Activated CD8-positive, alpha-beta memory T cell treated with anti-CD3 and anti-CD28 coated beads, Interleukin-2, amount 50 U/mL, for 1 hour (primary cell): ENCODE results near the gene COL10A1.

ENCODE experiments used
- DNase-seq: peaks from one replicate; pipeline ENCODE4 v3.0.0-alpha.2; 2020; ENCODE audit errors: extremely low read depth

COL10A1 gene

DNA sequence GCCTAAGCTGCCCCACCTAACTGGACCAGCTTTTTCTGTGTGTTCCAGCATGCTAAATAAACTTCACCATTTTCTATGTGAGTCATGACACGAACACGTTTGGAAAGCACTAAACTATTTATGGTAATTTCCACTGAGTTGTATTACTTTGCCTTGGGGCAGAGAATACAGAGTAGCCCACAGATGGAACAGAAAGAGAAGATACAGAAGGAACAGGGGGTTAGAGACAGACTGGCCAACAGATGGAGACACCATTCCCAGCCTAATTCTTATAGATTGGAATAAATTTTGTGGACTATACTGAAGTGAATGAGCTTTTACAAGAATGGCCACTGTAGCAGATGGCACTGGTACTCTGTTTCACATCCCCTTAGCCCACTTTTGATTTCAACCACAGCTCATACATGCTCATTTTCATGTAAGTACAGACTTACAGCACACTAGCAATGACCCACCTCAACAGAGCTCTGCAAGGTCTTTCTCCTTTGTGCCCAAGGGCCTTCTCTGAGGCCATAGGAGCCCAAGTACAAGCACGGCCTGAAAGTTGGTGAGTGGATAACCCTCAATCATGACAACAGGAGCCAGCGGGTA is 38.4 kb downstream of the COL10A1 start:
- DNase-seq, result no peak

DNA sequence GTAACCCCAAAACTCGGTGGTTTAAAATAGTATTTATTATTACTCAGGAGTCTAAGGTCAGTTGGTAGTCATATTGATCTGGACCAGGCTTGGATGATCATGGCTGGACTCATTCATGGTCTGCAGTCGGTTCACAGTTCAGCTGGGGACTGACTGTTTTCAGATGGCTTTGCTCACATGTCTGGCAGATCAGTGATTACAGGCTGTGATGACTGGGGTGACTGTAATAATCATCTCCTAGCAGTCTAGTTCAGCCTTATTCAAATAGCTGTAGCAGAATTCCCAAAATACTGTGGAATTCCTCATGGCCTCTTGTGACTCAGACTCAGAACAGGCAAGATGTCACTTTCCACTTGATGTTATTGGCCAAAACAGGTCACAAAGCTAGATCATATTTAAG is 41.6 kb downstream of the COL10A1 start:
- DNase-seq, result no peak

DNA sequence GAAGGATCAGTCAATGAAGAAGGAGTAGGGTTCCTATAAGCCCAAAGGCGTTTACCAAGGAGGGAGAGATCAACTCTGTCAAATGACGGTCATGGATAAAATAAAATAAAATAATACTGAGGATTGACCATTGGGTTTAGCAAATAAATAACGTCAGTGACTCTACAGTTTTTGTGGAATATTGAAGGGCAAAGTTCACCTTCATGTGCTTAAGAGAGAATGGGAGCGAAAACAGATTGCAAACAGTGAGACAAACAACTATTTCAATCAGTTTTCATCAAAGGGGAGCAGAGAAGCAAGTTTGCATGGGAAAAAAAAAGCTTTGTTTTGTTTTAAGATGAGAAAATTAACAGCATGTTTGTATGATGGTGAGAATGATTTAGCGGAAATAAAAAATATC is 42.9 kb downstream of the COL10A1 start:
- DNase-seq, result no peak

DNA sequence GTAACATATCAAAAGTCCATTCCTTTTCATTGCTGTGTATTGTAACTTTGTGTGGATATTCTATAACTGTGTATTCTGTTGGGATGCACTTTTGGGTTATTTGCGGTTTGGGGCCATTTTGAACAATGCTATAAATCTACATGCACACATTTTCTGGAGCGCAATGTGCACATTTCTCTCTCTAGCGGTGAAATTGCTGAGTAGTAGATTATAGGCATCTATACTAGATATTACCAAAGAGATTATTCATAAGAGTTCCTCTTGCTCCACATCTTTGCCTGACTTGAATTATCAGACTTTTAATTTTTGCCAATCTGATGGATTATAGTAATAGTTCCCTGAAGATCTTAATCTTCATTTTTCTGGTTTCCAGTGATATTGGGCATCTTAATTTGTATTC is 47.0 kb downstream of the COL10A1 start:
- no peak for DNase-seq

DNA sequence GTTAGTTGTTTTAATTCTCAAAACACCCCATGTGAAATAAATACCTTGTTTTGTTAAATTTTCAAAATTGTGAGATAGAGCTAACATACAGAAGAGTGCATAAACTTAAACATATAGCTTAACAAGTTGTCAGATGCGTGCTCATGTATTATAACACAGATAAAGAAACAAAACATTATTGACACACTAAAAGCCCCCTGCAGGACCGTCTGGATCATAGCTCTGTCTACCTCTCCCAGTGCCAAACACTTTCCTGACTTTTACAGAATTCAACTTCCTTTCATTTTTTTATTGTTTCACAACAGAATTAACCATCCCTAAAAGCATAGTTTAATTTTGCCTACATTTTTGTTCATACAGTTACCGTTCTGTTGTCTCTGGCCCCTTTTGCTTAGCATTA is 47.4 kb downstream of the COL10A1 start:
- DNase-seq, result no peak

DNA sequence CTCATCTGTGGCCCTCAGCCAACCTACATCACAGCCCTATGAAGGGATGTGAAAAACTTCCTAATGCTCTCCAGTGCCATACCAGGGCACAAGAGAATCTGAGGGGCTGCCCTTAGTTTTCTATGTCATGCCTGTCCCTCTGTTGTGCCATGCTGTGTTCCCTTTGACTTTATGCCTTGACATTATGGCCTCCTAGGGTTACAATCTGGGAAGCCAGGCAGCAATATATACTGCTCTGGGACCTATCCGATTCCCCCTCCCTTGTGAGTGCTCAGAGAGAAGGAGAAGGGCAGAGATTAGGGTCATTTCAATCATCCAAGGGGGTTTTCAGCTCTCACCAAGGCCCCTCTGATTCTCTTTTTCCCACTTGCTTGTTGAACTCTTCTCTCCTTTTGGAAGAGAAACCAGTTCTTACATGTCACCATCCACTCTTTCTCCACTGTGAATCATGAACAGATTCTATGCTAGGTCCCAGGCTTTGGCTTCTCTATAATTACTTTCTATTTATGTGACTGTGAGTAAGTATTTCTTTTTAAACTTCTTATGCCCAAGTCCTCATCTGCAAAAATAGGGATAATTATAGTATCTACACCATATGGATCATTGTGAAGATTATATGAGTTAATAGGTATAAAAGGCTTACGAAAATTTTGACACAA is 51.1 kb downstream of the COL10A1 start:
- DNase-seq, result no peak

DNA sequence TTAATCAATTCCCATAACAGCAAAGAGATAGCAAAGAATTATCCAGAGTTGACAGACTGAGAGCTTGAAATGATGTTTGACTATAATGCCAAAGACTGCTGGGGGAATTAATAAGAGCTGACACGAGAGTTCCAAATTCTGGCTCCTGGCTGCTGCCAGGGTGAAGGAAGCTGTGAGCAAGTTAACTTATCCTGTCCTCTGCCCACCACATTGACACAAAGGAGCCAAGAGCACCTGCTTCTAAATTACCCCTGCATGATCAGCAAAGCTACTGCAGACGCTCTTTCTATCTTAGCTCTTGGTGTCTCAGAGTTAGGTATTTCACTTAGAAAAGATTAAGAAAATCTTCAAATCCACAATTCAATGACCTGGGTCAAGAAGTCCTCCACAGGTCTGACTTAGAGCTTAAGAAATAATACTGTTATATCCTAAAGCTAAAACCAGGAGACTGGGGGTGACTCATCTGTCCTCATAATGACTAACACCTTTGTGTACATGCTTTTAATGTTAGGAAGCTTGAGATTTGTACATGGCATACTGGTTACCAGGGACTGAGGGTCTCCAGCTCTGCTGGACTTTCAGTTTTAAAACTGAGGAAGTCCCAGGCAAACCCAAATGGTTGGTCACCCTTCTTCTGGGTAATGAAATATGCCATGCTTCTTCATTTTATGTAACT is 52.0 kb downstream of the COL10A1 start:
- no peak for DNase-seq

DNA sequence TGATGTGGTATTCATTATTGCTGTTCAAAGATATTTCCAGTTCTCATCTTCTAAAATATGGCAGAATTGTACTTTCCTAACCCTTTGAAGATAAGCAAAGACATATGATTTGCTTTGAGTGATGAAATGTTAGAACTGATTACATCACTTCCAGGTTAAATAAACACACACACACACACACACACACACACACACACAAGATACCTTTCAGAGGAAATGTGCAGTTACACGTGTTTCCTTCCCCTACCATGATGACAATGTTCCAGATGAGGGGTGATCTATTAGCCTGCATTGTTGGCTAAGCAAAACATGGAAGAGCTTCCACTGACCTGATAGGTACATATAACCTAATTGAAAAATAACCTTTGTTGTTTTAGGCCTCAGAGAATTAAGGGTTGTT is 53.6 kb downstream of the COL10A1 start:
- DNase-seq, result no peak

DNA sequence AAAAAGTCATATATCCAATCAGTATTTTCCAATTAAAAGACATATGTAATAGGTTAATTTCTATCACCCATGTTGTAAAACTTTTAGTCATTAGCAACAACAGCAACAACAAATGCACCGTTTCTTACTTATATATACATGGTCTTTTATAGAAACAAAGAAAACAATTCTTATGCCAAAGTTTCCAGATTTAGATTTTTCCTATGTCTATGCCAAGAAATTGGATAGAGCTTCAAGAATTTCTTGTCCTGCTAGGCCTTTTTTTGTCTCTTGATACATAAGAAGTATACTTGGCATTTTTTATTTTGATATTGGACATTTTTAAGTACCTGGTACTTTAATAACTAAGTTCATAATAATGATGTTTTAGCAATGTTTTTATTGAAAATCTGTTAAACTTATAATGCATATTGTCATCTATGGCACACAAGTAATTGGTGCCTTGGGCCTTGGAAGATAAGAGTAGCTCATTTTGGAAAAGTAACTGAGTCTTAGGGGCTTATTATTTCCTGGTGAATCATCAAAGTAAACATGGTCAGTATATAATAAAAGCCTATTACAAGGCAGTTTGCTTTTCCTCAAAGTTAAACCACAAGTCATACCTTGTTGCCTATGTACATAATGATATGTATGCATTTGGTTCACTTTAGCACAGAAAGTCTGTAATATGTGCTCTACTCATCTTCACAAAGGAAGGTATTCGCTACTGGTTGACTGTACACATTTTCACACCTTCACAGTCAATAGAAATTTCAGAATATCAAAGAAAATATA is 55.1 kb downstream of the COL10A1 start:
- no peak for DNase-seq

DNA sequence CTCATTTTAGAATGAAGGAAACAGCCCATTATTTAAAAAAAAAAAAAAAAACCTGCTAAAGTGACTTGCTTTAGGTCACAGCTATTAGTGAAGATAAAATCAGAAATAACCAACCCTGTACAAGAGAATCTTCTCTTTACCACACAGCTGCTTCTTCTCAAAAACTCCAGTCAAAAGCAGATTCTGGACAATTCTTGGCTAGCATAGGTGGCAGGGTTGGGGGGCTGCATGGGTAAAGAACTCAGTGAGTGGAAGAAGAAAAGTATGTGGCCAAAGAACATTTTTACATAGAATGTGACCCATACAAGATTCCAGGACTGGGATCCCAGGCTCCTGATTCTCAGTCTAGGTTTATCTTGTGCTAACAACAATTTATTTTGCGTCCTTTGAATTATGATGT is 55.8 kb downstream of the COL10A1 start:
- no peak for DNase-seq
